ENCODE results near the gene CDH4. TPM values are rescaled to one million over a fixed set of nuclear protein-coding genes. Genes with fewer than 3 reads are reported as not detected.
"Not testable (repeated sequence)": the region's sequence is repeated elsewhere in the genome, so short reads cannot be mapped to it uniquely, and the experiment has no call there.

Gene CDH4
- total RNA-seq, 1 donor from 2014 or later = 2.2 TPM

DNA sequence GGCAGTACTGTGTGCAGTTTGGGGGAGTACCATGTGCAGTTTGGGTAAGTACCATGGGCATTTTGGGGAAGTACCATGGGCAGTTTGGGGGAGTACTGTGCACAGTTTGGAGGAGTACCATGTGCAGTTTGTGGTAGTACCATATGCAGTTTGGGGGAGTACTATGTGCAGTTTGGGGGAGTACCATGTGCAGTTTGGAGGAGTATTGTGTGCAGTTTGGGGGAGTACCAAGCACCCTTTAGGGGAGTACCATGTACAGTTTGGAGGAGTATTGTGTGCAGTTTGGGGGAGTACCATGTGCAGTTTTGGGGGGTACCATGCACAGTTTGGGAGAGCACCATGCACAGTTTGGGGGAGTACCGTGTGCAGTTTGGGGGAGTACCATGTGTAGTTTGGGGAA is 21.6 kb downstream of the CDH4 start:
- ATAC-seq; intact Hi-C loops (cut with DNase I); DNase-seq (ENCODE audit: low spot score): not testable (repeated sequence)

DNA sequence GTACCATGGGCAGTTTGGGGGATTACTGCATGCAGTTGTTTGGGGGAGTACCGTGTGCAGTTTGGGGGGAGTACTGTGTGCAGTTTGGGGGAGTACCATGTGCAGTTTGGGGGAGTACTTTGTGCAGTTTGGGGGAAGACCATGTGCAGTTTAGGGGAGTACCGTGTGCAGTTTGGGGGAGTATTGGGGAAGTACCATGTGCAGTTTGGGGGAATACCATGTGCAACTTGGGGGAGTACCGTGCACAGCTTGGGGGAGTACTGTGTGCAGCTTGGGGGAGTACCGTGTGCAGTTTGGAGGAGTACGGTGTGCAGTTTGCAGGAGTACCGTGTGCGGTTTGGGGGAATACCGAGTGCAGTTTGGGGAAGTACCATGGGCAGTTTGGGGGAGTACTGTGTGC is 22.3 kb downstream of the CDH4 start:
- no peak for ATAC-seq
- intact Hi-C loops (cut with DNase I) = no loop called here

DNA sequence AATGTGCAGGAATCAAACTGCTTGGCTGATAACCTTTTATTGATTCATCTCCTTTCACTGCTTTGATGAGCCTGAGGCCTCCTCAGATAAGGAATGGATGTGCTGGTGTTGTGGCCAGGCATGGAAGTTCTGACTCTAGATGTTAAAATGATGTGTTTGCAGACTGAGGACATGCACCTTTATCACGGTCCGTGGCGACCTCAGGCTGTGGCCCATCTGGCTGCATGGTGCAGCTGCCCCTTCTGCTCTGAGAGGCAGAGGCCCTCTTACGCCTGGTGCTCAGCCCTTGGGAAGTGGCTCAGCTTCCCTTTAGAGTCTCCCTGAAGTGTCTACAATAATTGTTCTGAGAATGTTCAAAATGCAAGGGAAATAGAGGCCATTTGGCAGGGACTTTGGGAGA is 26.2 kb downstream of the CDH4 start:
- intact Hi-C loops (cut with DNase I) = no loop called here
- ATAC-seq (no peak), DNase-seq (ENCODE audit: low spot score) (no peak)

More for the DNA sequence above, 22.3 kb downstream of the CDH4 start:
- no peak for DNase-seq (ENCODE audit: low spot score)

DNA sequence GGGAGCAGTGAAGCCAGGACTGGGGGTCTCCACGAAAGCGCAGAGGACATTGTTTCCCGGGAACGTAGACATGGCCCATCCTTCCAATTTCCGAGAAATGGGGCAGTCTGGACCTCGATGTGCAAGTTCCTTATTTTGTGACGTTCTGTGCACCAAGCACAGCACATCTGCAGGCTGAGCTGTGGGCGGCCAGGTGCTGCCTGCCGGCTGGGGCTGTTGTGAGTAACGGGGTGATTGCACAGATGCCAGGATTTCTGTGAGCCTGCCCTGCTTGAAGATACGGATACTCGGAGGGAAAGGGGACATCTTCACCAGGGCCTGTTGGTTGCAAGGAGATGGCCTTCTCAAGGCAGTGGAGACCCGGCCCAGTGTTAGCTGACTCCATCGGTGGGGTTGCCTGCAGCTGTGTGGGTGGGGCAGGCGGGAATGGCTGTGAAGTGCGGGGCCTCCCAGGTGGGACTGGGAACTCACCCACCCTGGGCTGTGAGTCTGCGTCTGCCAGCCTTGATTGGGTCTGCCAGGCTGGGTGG is 27.6 kb downstream of the CDH4 start:
- intact Hi-C loops (cut with DNase I) = no loop called here
- DNase-seq (ENCODE audit: low spot score) = no peak
- no peak for ATAC-seq

DNA sequence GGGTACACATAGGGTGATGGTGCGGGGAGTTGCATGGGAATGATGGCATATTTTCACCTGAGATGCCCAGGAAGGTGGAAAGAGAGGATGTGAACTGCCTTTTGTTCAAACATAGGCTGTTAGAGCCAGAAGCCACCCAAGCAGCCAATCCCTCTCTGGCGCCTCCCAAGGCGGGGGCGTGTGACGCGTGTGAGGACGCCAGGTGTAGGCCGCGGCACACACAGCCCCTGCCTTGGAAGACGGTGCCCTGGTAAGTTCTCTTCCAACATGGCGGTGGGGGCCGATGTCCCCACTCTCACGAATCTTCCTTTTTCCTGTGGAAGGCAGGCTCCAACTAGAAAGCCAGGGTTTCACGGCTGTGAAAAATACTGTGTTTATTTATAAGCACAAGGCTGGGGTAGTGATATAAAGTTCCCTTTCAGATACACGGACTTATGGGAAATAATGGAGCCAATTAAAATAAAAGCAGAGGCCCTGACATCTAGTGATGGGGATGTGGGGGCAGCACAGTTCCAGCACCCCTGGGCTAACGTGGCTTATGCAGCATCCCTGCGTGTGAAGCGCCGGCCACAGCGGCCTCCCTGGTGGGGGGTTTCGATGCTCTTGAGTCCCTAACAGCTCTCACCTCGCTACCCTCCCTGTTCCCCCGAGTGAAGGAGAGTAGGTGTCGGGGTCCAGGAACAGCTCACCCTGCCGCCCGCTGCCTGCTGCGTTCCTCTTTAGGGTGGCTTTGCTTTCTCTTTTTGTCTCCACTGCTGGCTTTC is 28.3 kb downstream of the CDH4 start:
- intact Hi-C loops (cut with DNase I) = no loop called here
- DNase-seq (ENCODE audit: low spot score) (no peak), ATAC-seq (no peak)

DNA sequence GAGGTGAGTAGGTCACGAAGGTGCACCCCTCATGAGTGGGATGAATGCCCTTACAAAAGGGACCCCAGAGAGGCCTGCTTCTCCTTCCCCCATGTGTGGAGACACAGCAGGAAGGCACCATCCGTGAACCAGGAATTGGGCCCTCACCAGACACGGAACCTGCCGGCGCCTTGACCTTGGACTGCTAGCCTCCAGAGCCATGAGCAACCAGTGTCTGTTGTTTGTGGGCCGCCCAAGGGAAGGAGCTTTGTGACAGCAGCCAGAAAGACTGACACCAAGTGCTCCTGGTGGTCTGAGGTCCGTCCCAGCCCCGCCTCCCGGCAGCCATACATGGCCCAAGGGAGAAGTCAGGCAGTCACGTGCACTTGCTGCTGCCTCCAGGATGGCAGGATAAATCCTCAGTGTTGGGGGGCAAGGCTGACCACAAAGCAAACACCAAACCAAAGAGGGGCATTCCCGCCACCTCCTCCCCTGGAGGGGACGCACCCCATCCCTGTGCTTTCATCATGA is 29.3 kb downstream of the CDH4 start:
- DNase-seq (ENCODE audit: low spot score) (no peak), ATAC-seq (no peak)
- intact Hi-C loops (cut with DNase I) = no loop called here

DNA sequence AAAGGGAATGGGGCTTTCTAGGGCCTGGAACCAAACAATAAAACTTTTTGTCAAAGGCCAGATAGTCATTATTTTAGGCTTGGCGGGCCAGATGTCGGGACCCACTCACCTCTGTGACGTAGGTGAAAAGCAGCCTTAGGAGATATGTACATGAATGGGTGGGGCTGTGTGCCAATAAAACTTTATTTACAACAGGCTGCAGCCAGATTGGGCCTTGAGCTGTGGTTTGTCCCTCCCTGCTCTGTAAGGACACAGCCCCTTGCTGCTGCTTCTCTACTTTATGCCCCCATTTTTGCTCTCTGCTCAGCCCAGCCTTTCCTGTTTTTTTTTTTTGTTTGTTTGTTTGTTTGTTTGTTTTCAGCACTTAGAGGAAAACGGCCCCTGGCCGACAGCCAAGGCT is 32.7 kb downstream of the CDH4 start:
- intact Hi-C loops (cut with DNase I) = no loop called here
- DNase-seq (ENCODE audit: low spot score) = no peak
- no peak for ATAC-seq

DNA sequence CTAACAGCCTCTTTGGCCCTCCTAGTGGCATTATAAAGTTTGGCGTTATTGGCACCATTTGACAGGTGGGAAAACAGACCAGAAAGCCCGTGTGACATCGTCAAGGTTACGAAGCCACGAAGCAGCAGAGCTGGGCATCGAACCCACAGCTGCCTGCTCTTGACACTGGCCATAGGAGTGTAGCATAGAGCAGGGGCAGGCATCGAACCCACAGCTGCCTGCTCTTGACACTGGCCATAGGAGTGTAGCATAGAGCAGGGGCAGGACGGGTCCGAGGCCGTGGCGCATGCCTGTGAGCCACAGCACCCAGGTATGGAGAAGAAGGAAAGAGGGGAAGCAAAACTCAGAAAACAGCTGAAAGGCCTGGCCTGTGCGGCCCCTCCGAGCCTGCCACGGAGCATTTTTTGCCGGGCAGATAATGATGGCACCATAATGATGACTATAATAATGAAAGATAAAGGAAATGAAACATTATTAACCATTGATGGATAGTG is 33.1 kb downstream of the CDH4 start:
- ATAC-seq = no peak
- intact Hi-C loops (cut with DNase I) = no loop called here

DNA sequence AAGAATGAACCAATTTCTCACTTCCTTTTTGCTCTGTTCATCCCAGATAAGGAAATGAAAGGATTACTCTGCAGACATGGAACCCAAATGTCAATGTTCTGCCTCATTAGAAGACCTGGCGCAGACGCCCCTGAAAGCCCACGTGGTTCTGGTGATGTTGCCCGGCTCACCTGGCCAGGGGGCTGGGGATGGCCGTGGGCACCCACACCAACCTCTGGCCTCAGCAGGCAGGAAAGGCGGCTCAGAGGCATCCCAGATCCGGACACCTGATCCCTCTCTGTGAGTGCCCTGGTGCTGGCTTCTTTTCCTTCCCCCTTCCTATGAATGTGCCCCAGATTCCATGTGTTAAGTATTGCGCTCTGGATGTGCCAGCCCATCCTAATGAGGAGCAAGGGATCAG is 33.6 kb downstream of the CDH4 start:
- DNase-seq (ENCODE audit: low spot score) = no peak
- intact Hi-C loops (cut with DNase I) = no loop called here
- ATAC-seq = no peak

More for the DNA sequence above, 33.1 kb downstream of the CDH4 start:
- DNase-seq (ENCODE audit: low spot score) = no peak

DNA sequence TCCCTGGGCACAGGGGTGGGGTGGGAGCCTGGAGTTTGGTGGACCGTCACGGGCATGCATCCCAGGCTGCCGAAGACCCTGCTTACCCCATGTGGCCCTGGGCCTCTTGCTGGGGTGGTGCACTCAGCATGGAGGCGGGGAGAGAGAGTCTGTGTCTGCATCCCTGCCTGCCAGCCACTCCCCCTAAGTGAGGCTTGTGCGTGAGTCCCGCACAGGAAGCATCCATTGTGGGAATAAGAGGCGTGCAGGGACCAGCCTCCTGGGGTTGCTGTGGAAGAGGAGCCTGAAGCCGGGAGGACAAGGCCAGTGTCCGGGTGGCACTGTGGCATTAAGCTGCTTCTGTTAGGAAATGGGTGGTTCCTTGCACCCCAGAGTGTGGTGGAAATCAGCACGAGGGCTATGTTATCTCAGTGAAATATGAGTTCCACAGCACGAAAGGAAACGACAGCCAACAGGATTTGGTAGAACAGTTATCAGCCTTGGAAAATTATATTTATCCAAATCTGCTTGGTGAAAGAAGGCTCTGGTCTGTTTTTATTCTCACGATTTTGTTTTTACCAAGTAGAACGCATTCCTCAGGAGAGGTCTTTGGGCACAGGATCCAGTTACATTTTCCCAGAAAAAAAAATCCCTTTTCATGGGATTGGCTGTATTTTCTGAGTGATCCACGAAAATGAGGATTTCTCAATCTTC is 35.7 kb downstream of the CDH4 start:
- peak; percentile 87 for ATAC-seq

DNA sequence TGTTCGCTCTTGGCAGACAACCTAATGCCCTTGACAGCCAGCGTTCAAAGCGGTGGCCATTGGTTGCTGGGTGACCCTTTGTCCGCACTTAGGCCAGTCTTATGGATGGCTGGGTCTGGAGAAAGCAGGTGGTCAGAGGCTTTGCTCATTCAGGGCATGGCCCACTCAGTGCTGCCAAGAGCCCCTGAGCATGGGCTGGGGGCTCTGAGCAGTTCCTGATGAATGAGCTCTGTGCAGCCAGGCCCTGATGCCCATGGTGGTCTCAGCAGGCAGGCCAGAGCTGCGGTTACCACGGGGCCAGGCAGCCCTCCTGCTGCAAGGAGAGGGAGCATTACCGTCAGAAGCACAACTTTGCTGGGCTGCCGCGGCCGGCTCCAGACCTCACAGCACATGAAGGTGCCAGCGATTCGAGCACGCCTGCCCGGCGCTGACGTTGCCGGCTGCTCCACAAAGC is 36.3 kb downstream of the CDH4 start:
- no peak for DNase-seq (ENCODE audit: low spot score)
- peak; percentile 78 for ATAC-seq
- intact Hi-C loops (cut with DNase I) = no loop called here

More for the DNA sequence above, 35.7 kb downstream of the CDH4 start:
- DNase-seq (ENCODE audit: low spot score) = no peak
- intact Hi-C loops (cut with DNase I) = no loop called here

DNA sequence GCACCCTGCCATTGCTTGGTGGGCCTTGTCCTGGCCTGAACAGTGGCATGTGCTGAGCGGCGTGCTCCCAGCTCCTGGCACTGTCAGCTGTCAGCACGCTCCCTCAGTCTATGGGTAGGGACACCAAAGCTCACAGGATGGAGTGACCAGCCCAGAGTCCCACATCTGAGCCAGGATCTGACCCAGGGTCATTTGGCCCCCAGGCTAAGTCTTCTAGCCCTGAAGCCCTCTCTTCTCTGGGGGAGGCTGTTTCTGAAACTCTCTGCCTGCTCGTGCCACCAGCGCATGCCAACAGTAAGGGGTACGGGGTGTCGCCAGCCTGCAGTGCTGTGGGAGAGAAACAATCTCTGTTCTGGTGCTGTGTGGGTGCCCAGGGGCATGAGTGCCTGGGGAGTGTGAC is 37.1 kb downstream of the CDH4 start:
- ATAC-seq = peak; percentile 3
- DNase-seq (ENCODE audit: low spot score) = no peak
- intact Hi-C loops (cut with DNase I) = no loop called here

DNA sequence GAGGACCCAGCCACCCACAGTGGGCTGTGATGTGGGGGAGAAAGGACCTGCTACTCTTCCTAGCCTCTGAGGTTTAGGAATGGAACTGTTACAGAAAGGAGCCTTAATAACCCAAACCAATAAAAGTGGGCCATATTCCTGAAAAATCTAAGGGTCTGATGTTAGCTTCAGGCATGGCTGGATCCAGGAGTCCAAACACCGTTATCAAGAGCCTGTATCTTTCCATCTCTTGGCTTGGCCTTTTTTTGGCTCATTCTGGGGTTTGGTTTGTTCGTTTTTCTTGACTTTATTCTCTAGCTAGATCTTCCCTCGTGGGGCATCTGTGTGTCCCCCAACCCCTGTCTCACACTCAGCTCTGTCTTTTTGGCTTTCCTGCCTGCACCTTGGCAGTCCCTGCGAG is 38.7 kb downstream of the CDH4 start:
- DNase-seq (ENCODE audit: low spot score) (no peak), ATAC-seq (no peak)
- intact Hi-C loops (cut with DNase I) = no loop called here

DNA sequence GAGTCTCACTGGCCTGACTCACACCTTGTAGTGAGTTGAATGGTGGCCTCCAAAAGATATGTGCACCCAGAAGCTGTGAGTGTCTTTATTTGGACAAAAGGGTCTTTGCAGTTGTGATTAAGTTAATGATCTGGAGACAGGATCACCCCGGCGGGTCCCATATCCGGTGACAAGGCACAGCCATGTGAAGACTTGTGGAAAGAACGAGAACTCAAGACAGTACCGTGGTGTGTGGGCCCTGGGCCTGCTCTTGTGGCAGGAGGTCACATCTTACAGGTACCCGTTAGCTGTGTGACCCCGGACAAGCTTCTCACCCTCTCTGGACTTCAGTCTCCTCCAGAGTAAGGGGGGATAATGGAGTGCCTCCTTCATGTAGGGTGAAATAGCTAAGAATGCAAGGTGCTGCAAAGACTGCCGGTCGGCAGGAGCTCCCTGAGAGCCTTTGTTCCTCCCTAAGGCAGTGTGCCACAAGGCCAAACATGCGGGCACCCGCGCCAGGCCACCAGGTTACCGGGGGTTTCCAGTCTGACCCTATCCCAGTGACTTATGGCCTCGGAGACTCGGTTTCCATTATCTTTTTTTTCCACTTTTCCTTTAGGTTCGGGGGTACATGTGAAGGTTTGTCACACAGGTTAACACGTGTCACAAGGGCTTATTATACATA is 39.2 kb downstream of the CDH4 start:
- no peak for ATAC-seq
- DNase-seq (ENCODE audit: low spot score) = no peak
- intact Hi-C loops (cut with DNase I) = no loop called here

DNA sequence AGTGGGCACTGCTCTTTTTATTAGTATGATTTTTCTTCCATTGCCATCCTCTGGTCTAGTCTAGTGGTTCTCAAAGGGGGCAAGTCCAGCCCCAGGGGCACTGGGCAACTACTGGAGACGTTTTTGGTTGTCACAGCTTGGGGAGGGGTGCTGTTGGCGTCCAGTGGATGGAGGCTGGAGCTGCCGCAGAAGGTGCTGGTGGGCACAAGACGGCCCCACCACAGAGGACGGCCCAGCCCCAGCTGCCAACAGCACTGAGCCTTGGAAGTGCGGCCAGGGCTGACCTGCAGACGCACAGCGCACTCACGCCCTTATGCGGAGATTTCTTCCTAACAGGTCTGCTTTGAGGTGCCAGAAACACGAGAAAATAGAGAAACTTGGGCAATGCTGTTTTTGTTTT is 40.3 kb downstream of the CDH4 start:
- ATAC-seq (no peak), DNase-seq (ENCODE audit: low spot score) (no peak)
- intact Hi-C loops (cut with DNase I) = no loop called here

DNA sequence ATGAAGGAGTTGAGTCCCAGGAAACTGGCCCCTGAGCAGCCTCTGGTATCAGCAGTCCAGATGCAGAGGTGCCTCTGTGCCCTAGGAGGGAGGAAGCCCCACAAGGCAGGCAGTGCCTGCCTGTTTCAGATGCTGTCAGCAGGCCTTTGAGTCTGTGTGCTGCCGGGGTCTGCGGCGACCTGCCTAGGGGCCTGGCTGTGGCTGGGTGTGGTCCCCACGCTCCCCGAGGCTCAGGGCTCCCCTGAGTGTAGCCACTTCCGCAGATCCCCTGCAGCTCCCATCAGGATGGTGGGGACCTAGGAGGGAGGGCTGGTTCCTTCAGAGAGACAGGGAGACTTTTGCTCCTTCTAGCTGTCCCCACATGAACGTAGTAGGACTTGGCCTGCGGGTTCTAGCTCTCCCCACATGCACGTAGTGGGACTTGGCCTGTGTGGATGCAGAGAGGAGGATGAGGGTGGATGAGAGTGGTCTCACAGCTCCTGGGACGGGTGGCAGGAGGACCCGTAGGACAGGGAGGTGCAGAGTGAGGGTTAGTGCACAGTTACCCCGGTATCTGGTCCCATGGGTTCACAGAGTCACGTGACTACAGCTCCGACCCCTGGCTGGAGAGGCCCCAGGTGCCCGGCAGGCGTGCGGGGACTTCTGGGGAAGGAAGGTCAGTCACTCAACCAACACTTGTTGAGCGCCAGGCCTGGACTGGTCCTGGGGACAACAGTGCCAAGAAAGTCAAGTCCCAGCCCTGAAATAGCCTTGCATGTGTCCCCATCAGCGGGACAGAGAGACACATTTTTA is 41.0 kb downstream of the CDH4 start:
- DNase-seq (ENCODE audit: low spot score) (no peak), ATAC-seq (no peak)
- intact Hi-C loops (cut with DNase I) = no loop called here

DNA sequence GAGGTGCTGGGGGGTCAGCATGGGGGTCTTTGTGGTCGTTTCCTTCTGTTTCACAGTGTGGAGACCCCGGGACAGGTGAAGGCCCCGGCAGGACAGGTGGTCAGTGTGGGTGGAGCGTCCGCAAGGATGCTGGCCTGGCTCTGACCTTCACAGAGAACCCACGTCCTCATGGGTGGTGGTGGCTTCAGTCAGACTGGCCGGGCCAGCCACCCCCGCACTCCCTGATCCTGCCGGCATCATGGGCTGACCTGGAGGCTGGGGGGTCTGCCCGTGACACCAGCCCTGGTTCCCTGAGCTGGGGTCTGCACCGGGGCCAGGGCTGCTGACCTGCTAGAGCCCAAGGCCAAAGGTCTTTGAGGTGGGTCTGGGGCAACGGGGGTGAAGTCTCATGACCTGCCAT is 41.9 kb downstream of the CDH4 start:
- intact Hi-C loops (cut with DNase I) = no loop called here
- ATAC-seq (no peak), DNase-seq (ENCODE audit: low spot score) (no peak)

DNA sequence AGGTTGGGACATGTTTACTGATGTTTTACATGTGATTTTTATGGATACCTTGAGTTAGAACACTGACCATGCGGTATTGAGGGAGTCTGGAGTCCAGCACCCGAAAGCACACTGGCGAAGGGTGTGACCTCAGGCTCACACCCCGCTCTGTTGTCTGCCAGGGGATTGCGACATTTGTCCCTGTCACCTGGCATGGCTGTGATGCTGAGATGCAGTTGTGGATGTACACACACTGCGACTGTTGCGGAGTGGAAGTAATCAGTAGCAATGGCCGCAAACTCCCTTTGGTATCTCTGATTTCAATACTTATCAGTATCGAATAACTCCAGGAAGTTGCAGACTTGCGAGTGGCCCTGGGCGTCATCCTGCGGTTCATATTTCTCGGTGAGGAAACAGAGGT is 43.2 kb downstream of the CDH4 start:
- intact Hi-C loops (cut with DNase I) = no loop called here
- DNase-seq (ENCODE audit: low spot score) (no peak), ATAC-seq (no peak)
